CD8-positive, alpha-beta memory T cell (primary cell): ENCODE measurements around the gene SLC50A1. TPM values are rescaled to one million over a fixed set of nuclear protein-coding genes. Genes with fewer than 3 reads are reported as not detected.

ENCODE experiments used
- CTCF ChIA-PET: fragments of 350-600 bp; sonication (Branson Sonifier 250); formaldehyde crosslinking; loops from one replicate; lab custom pipeline; 2021; ENCODE audit warnings: antibody characterized with exemption; lab: Charles Lee
- POLR2A ChIA-PET: fragments of 350-600 bp; sonication (Branson Sonifier 250); formaldehyde crosslinking; loops from one replicate; lab custom pipeline; 2021; ENCODE audit warnings: antibody characterized with exemption; lab: Charles Lee
- DNase-seq, 5 donors: peaks; one replicate each; pipeline versions ENCODE4 v3.0.0 to v3.0.0-alpha.2; 2020 to 2022; ENCODE audit warnings: mixed read lengths in 1 of 5
- H3K27ac ChIP-seq: one replicate; pipeline ENCODE4 v1.7.0; 2013; ENCODE audit warnings: low read depth, mild to moderate bottlenecking, low read length, moderate library complexity
- H3K27me3 ChIP-seq: 2 replicates; pipeline ENCODE4 v1.7.0; 2013; ENCODE audit warnings: low read length, mild to moderate bottlenecking; ENCODE audit not compliant: insufficient read depth, poor library complexity, severe bottlenecking
- H3K36me3 ChIP-seq: 2 replicates; pipeline ENCODE4 v1.7.0; 2013; ENCODE audit warnings: mild to moderate bottlenecking, low read length, moderate library complexity; ENCODE audit not compliant: insufficient read depth
- H3K4me1 ChIP-seq: 2 replicates; pipeline ENCODE4 v1.7.0; 2013; ENCODE audit warnings: mild to moderate bottlenecking, low read length, moderate library complexity; ENCODE audit not compliant: insufficient read depth
- H3K4me3 ChIP-seq: 2 replicates; pipeline ENCODE4 v1.7.0; 2013; ENCODE audit warnings: mild to moderate bottlenecking, low read length
- H3K9me3 ChIP-seq: 2 replicates; pipeline ENCODE4 v1.7.0; 2013; ENCODE audit warnings: mild to moderate bottlenecking, low read length
- H3K27ac Mint-ChIP-seq, 8 donors: one replicate each; pipeline ENCODE4 v1.8.0; 2020 to 2021; ENCODE audit warnings: mixed read lengths in 8 of 8, mild to moderate bottlenecking in 6 of 8, inconsistent platforms in 3 of 8, moderate library complexity in 3 of 8
- H3K27me3 Mint-ChIP-seq, 2 donors: one replicate each; pipeline ENCODE4 v1.8.0; 2020 to 2021; ENCODE audit warnings: mixed read lengths in 2 of 2, mild to moderate bottlenecking in 1 of 2, moderate library complexity in 1 of 2
- H3K36me3 Mint-ChIP-seq, 3 donors: one replicate each; pipeline ENCODE4 v1.8.0; 2020 to 2021; ENCODE audit warnings: mixed read lengths in 3 of 3, inconsistent platforms in 1 of 3, mild to moderate bottlenecking in 1 of 3
- H3K4me1 Mint-ChIP-seq, 3 donors: one replicate each; pipeline ENCODE4 v1.8.0; 2020 to 2021; ENCODE audit warnings: mixed read lengths in 3 of 3, inconsistent platforms in 1 of 3, mild to moderate bottlenecking in 1 of 3
- H3K4me3 Mint-ChIP-seq, 7 donors: one replicate each; pipeline ENCODE4 v1.8.0; 2020 to 2021; ENCODE audit warnings: mixed read lengths in 7 of 7, mild to moderate bottlenecking in 6 of 7, moderate library complexity in 4 of 7, inconsistent platforms in 2 of 7
- H3K9me3 Mint-ChIP-seq, 5 donors: one replicate each; pipeline ENCODE4 v1.8.0; 2020 to 2022; ENCODE audit warnings: mixed read lengths in 5 of 5, mild to moderate bottlenecking in 3 of 5, moderate library complexity in 2 of 5, inconsistent platforms in 1 of 5
- polyA plus RNA-seq: library from polyadenylated mRNA; unstranded; fragments of 300-500 nt; fragmentation: Illumina TruSeq; gene quantifications from one replicate; pipeline ENCODE4 v1.2.3, GENCODE V29; 2021
- total RNA-seq, 2 experiments: library from RNA; stranded (reverse); gene quantifications; one replicate each; pipeline ENCODE4 v1.2.3, GENCODE V29; 2021

SLC50A1 gene
- total and polyA plus RNA-seq, 3 experiments from 2014 or later = 43.4 to 49.5 (median 47.2) TPM

DNA sequence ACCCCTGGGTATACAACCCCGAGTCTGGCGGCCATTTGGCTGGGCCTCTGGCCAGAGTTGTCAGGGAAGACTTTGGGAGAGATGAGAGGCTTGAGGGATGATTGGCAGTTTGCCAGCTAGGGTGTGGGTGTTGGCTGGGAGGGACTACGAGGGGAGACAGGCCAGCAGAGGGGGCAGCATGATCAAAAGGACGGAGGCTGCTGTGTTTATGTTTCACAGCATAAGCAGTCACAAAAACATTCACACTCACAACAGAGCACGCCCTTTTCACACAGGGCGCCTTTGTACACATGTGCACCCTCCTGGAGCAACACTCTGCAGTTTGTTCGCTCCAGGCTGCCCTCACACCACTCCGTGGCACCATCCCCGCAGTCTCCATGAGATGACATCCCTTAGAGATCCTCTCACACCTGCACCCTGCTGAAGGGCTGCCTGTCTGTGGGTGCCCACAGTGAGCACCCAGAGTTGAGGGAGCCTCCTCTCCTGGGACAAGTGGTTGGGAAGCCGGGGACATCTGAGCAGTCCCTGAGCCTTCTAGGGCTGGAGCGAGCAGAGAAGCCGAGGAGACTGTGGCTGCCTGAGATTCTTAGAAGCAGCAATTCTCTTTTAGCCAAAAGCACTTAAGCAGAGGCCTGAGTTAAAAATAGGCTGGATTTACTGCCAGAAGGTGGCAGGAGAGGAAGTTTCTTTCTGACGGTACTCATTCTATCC lies 41.6 kb upstream of the SLC50A1 start:
- Mint-ChIP-seq H3K4me1 (peaks cover 4 to 5% (median 4%) of the 10 kb centered on the region in 3 donors), H3K36me3 (no peaks in the 10 kb centered on the region), H3K9me3 (peaks cover 0 to 3% (median 0%) of the 10 kb centered on the region in 5 donors), H3K4me3 (no peak overlapping the region), H3K27me3 (peaks cover 4 to 13% of the 10 kb centered on the region in 2 donors), H3K27ac (no peak overlapping the region)
- Histone ChIP-seq H3K4me3 (no peak overlapping the region), H3K9me3 (no peaks in the 10 kb centered on the region), H3K27me3 (no peaks in the 10 kb centered on the region), H3K27ac (no peak overlapping the region), H3K4me1 (peaks cover 7% of the 10 kb centered on the region), H3K36me3 (no peaks in the 10 kb centered on the region)
- CTCF ChIA-PET = interaction anchor here (2.5 to 6.8 kb wide), 3 partner anchors 9 to 77 kb away, joined by 9 to 177 read pairs (median 13); partner anchors contain the start of genes KRTCAP2 and TRIM46
- DNase-seq = no peak
- POLR2A ChIA-PET = no interaction called here

DNA sequence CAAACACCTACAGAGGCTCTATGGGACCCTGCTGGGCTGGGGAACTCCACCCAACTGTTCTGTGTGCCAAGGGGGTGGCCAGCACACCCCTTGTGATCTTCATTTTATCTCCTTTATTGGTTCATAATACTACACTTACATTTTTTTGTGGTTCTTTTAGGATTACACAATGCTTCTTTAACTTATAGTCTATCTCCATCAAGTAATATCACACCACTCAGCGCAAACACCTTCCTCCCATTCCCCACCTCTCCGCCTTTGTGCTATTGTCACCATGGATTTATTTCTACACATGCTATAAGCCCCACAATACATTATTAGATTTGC lies 41.1 kb upstream of the SLC50A1 start:
- Mint-ChIP-seq H3K27ac (no peak overlapping the region), H3K36me3 (no peaks in the 10 kb centered on the region), H3K9me3 (peaks cover 0 to 3% (median 0%) of the 10 kb centered on the region in 5 donors), H3K4me3 (no peak overlapping the region), H3K4me1 (peaks cover 4 to 5% (median 4%) of the 10 kb centered on the region in 3 donors), H3K27me3 (peaks cover 4 to 13% of the 10 kb centered on the region in 2 donors)
- ChIA-PET CTCF (interaction anchor here (1.2 to 3.4 kb wide), 5 partner anchors 8 to 77 kb away, joined by 3 to 13 read pairs (median 4); no protein-coding TSS in a partner anchor), POLR2A (no interaction called here)
- no peak for DNase-seq
- Histone ChIP-seq H3K27me3 (no peaks in the 10 kb centered on the region), H3K4me3 (no peak overlapping the region), H3K9me3 (no peaks in the 10 kb centered on the region), H3K36me3 (no peaks in the 10 kb centered on the region), H3K4me1 (peaks cover 7% of the 10 kb centered on the region), H3K27ac (no peak overlapping the region)

DNA sequence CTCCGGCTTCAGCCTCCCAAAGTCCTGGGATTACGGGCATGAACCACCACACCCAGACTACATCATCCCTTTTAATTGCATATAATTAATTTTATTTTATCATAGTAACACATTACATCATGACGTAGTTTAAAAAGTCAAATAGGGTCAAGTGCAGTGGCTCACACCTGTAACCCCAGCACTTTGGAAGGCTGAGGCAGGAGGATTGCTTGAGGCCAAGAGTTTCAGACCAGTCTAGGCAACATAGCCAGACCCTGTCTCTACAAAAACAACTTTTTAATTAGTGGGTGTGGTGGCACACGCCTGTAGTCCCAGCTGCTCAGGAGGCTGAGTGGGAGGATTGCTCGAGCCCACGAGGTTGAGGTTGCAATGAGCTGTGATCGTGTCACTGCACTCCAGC lies 36.3 kb upstream of the SLC50A1 start:
- H3K27ac Mint-ChIP-seq = no peak overlapping the region
- no peak for DNase-seq
- no peaks in the 10 kb centered on the region for H3K9me3 ChIP-seq
- H3K4me1 ChIP-seq = no peaks in the 10 kb centered on the region
- H3K36me3 Mint-ChIP-seq = no peaks in the 10 kb centered on the region
- H3K27ac ChIP-seq = no peak overlapping the region
- POLR2A ChIA-PET = no interaction called here
- H3K4me1 Mint-ChIP-seq = no peaks in the 10 kb centered on the region
- no peak overlapping the region for H3K4me3 Mint-ChIP-seq
- H3K9me3 Mint-ChIP-seq = peaks cover 0 to 3% (median 0%) of the 10 kb centered on the region in 5 donors
- H3K27me3 Mint-ChIP-seq = peaks cover 4 to 20% of the 10 kb centered on the region in 2 donors
- H3K4me3 ChIP-seq = no peak overlapping the region
- no peaks in the 10 kb centered on the region for H3K27me3 ChIP-seq
- CTCF ChIA-PET = interaction anchor here (2.1 to 4.1 kb wide), 2 partner anchors 8 to 68 kb away, joined by 6 to 10 read pairs; no protein-coding TSS in a partner anchor
- no peaks in the 10 kb centered on the region for H3K36me3 ChIP-seq

DNA sequence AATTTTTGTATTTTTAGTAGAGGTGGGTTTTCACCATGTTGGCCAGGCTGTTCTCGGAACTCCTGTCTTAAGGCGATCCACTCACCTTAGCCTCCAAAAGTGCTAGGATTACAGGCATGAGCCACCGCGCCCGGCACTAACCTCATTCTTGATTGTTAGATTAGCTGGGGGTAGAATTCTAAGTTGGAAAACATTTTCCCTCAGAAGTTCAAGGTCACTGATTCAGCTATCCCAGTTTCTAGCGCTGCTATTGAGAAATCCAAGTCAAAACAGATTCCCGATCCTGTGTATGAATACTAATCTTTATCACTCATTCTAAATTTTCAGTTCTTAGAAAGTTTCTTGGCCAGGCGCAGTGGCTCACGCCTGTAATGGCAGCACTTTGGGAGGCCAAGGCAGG lies 32.3 kb upstream of the SLC50A1 start:
- H3K27me3 Mint-ChIP-seq = peaks cover 6 to 18% of the 10 kb centered on the region in 2 donors
- ChIA-PET CTCF (no interaction called here), POLR2A (no interaction called here)
- no peaks in the 10 kb centered on the region for H3K36me3 ChIP-seq
- H3K27ac Mint-ChIP-seq = no peak overlapping the region
- H3K9me3 Mint-ChIP-seq = no peaks in the 10 kb centered on the region
- no peak overlapping the region for H3K4me3 Mint-ChIP-seq
- no peaks in the 10 kb centered on the region for H3K36me3 Mint-ChIP-seq
- H3K4me1 Mint-ChIP-seq = no peaks in the 10 kb centered on the region
- no peaks in the 10 kb centered on the region for H3K27me3 ChIP-seq
- H3K4me1 ChIP-seq = no peaks in the 10 kb centered on the region
- no peaks in the 10 kb centered on the region for H3K9me3 ChIP-seq
- DNase-seq = no peak
- no peak overlapping the region for H3K4me3 ChIP-seq
- no peak overlapping the region for H3K27ac ChIP-seq

DNA sequence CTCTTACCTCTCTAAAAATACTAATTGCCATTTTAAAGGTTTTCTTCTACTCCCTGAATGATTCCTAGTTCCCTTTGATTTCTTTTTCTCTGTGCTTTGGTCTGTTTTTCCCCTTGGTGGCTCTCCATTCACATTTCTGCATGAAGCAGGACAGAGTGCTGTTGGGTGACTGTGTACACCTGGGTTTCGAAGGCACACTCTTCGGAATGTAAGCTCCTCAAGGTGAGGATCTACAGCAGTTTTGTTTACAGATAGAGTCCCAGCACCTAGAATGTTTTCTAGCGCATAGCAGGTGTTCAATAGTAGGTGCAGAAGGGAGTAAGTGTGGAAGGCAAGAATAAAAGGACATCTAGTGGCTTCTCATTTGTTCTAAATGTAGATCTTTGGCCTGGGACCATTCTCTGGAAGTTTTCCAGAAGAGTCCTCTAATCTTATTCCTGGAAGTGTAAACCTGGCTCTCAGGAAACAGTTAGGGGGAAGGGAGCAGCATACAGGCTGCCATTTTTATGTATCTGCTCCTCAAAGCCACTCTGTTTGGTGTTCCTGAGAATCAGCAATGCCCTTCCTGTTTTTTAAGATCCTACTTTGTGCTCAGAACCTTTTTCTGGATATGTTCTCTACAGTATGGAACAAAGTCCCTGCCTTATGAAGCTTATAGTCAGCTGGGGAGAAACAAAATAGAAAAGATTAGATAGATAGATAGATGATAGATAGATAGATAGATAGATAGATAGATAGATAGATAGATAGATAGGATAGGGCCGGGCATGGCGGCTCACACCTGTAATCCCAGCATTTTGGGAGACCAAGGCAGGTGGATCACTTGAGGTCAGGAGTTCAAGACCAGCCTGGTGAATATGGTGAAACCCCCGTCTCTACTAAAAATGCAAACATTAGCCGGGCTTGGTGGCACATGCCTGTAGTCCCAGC lies 30.8 kb upstream of the SLC50A1 start:
- no peaks in the 10 kb centered on the region for H3K36me3 Mint-ChIP-seq
- no peaks in the 10 kb centered on the region for H3K9me3 Mint-ChIP-seq
- POLR2A ChIA-PET = no interaction called here

DNA sequence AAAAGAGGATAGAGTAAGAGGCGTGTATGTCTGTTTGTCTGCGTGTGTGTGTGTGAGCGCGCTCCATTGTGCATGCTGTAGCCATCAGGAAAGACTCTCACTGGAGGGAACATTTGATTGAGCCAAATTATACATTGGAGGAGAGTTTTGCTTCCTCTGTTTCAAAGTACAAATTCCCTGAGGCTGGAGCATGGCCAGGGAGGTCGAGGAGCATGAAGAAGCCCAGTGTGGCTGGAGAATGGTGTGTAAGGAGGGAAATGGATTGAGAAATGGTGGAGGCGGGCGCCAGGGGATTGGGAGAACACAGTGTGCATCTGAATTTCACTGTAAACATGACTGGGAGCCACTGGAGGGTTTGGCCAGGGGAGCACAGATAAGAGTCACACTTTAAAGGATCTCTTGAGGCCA lies 30.0 kb upstream of the SLC50A1 start:
- H3K9me3 Mint-ChIP-seq = no peaks in the 10 kb centered on the region
- Histone ChIP-seq H3K36me3 (no peaks in the 10 kb centered on the region), H3K27ac (no peak overlapping the region), H3K9me3 (no peaks in the 10 kb centered on the region), H3K4me1 (no peaks in the 10 kb centered on the region), H3K4me3 (no peak overlapping the region), H3K27me3 (no peaks in the 10 kb centered on the region)
- H3K4me1 Mint-ChIP-seq = no peaks in the 10 kb centered on the region
- no peak overlapping the region for H3K4me3 Mint-ChIP-seq
- H3K36me3 Mint-ChIP-seq = no peaks in the 10 kb centered on the region
- peak overlapping the region in 1 of 8 donors; percentile 10 for H3K27ac Mint-ChIP-seq
- POLR2A ChIA-PET = no interaction called here
- DNase-seq = no peak
- CTCF ChIA-PET = interaction anchor here (1.5 to 1.9 kb wide), 2 partner anchors 14 to 67 kb away, joined by 3 to 7 read pairs; partner anchors contain the start of gene KRTCAP2
- H3K27me3 Mint-ChIP-seq = peaks cover 7 to 16% of the 10 kb centered on the region in 2 donors

More for the DNA sequence above, 30.8 kb upstream of the SLC50A1 start:
- Histone ChIP-seq H3K36me3 (no peaks in the 10 kb centered on the region), H3K4me3 (no peak overlapping the region), H3K4me1 (no peaks in the 10 kb centered on the region), H3K9me3 (no peaks in the 10 kb centered on the region), H3K27me3 (no peaks in the 10 kb centered on the region), H3K27ac (no peak overlapping the region)
- peak overlapping the region in 1 of 8 donors; percentile 46 for H3K27ac Mint-ChIP-seq
- H3K4me1 Mint-ChIP-seq = no peaks in the 10 kb centered on the region
- H3K4me3 Mint-ChIP-seq = no peak overlapping the region
- CTCF ChIA-PET = no interaction called here
- DNase-seq = no peak
- peaks cover 6 to 16% of the 10 kb centered on the region in 2 donors for H3K27me3 Mint-ChIP-seq

DNA sequence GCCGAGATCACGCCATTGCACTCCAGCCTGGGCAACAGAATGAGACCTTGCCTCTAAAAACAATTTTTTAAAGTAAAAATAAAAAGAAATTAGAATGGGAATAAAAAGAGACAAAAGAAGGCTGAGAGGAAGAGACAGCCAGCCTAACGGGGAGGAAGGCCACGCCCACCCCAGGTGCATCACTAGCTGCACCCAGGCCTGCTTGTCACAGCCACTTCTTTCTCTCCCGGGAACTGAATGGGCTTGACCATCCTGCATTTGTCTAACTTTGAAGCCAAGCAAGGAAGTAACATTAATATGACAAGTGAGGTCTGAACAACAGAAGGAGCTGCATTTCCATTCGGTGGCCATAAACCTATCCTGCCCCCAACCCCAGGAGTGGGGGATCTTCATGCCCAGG lies 28.8 kb upstream of the SLC50A1 start:
- Mint-ChIP-seq H3K36me3 (no peaks in the 10 kb centered on the region), H3K9me3 (no peaks in the 10 kb centered on the region), H3K27me3 (peaks cover 9 to 13% of the 10 kb centered on the region in 2 donors), H3K27ac (peak overlapping the region in 1 of 8 donors; percentile 9), H3K4me3 (no peak overlapping the region), H3K4me1 (no peaks in the 10 kb centered on the region)
- H3K4me3 ChIP-seq = no peak overlapping the region
- CTCF ChIA-PET = interaction anchor here (0.6 to 1.9 kb wide), 5 partner anchors 11 to 66 kb away, joined by 3 to 7 read pairs (median 3); partner anchors contain the start of gene KRTCAP2
- H3K36me3 ChIP-seq = no peaks in the 10 kb centered on the region
- no peaks in the 10 kb centered on the region for H3K4me1 ChIP-seq
- no peak overlapping the region for H3K27ac ChIP-seq
- no peaks in the 10 kb centered on the region for H3K27me3 ChIP-seq
- POLR2A ChIA-PET = no interaction called here
- no peaks in the 10 kb centered on the region for H3K9me3 ChIP-seq
- no peak for DNase-seq
